ENCODE data around the gene GPR137.
"Not testable (repeated sequence)": the region's sequence is repeated elsewhere in the genome, so short reads cannot be mapped to it uniquely, and the experiment has no call there.

Gene GPR137

GRCh38 chr11:64299847-64300648 lies 14.4 kb downstream of the GPR137 start, which contains the start of gene CATSPERZ:
Gene CATSPERZ (plus strand): TSS chr11:64300358. CDS start chr11:64300411, 53 bp downstream.
- DNase-seq (ENCODE audit: extremely low read depth in 1 of 2, low read depth in 1 of 2), result no peak

- DNase-seq (ENCODE audit: extremely low read depth in 1 of 2, low read depth in 1 of 2), result no peak
Measured at GRCh38 chr11:64303109-64304031, 17.7 kb downstream of the GPR137 start.

GRCh38 chr11:64304032-64304315 lies 18.3 kb downstream of the GPR137 start:
- DNase-seq (ENCODE audit: extremely low read depth in 1 of 2, low read depth in 1 of 2), result no peak

GRCh38 chr11:64304316-64305072 lies 18.8 kb downstream of the GPR137 start:
- DNase-seq (ENCODE audit: extremely low read depth in 1 of 2, low read depth in 1 of 2), result peak; percentile 84 to 94

- peak; percentile 98 to 100 for DNase-seq (ENCODE audit: extremely low read depth in 1 of 2, low read depth in 1 of 2)
Measured at GRCh38 chr11:64305075-64305690, 19.5 kb downstream of the GPR137 start, which contains the start of gene ESRRA. Gene ESRRA (plus strand): TSS chr11:64305524. CDS start chr11:64307180, 1,656 bp downstream.

GRCh38 chr11:64305691-64306562 lies 20.3 kb downstream of the GPR137 start:
- peak in 1 of 2 donors; percentile 47 for DNase-seq (ENCODE audit: extremely low read depth in 1 of 2, low read depth in 1 of 2)

GRCh38 chr11:64306563-64306875 lies 20.9 kb downstream of the GPR137 start:
- DNase-seq (ENCODE audit: extremely low read depth in 1 of 2, low read depth in 1 of 2), result no peak

- DNase-seq (ENCODE audit: extremely low read depth in 1 of 2, low read depth in 1 of 2), result no peak
Measured at GRCh38 chr11:64306876-64307622, 21.4 kb downstream of the GPR137 start.

- DNase-seq (ENCODE audit: extremely low read depth in 1 of 2, low read depth in 1 of 2), result not testable (repeated sequence)
Measured at GRCh38 chr11:64307795-64308194, 22.1 kb downstream of the GPR137 start.

- no peak for DNase-seq (ENCODE audit: extremely low read depth in 1 of 2, low read depth in 1 of 2)
Measured at GRCh38 chr11:64312947-64313346, 27.3 kb downstream of the GPR137 start.

- no peak for DNase-seq (ENCODE audit: extremely low read depth in 1 of 2, low read depth in 1 of 2)
Measured at GRCh38 chr11:64313491-64314145, 28.0 kb downstream of the GPR137 start.

GRCh38 chr11:64314146-64314804 lies 28.6 kb downstream of the GPR137 start:
- DNase-seq (ENCODE audit: extremely low read depth in 1 of 2, low read depth in 1 of 2), result no peak

- no peak for DNase-seq (ENCODE audit: extremely low read depth in 1 of 2, low read depth in 1 of 2)
Measured at GRCh38 chr11:64314805-64315561, 29.3 kb downstream of the GPR137 start.

GRCh38 chr11:64315667-64316526 lies 30.2 kb downstream of the GPR137 start:
- DNase-seq (ENCODE audit: extremely low read depth in 1 of 2, low read depth in 1 of 2), result not testable (repeated sequence)

GRCh38 chr11:64316672-64317324 lies 31.1 kb downstream of the GPR137 start:
- no peak for DNase-seq (ENCODE audit: extremely low read depth in 1 of 2, low read depth in 1 of 2)
